K562 (cell line): ENCODE results near the gene ANO10. TPM values are rescaled to one million over a fixed set of nuclear protein-coding genes. Genes with fewer than 3 reads are reported as not detected.

Experiments used
- ATF3 ChIP-seq, 2 experiments: fragments of 450-650 bp in 1 of 2; sonication (generic) in 1 of 2; formaldehyde crosslinking in 1 of 2; IDR thresholded peaks in 1 of 2; conservative IDR thresholded peaks in 1 of 2; 2 replicates each; pipeline versions ENCODE4 v1.6.1 to v1.8.1; 2016 to 2023; ENCODE audit warnings: mild to moderate bottlenecking in 2 of 2, moderate library complexity in 2 of 2, inconsistent platforms in 1 of 2, missing genetic modification reagents in 1 of 2
- ATF6 ChIP-seq: sonication (generic); formaldehyde crosslinking; IDR thresholded peaks from 2 replicates; pipeline ENCODE4 v1.4.0; 2020; ENCODE audit warnings: mild to moderate bottlenecking, missing genetic modification reagents
- BCL6 ChIP-seq: fragments of 250-450 bp; sonication (Bioruptor Pico); IDR thresholded peaks from 2 replicates; pipeline ENCODE4 v1.4.0; 2020
- CSDE1 ChIP-seq, 2 experiments: fragments of 450-650 bp; IDR thresholded peaks; 2 replicates each; pipeline ENCODE4 v1.6.1; 2016; ENCODE audit warnings: mild to moderate bottlenecking in 1 of 2
- KLF1 ChIP-seq: fragments of 450-650 bp; IDR thresholded peaks from 2 replicates; pipeline ENCODE4 v1.6.1; 2016; ENCODE audit warnings: missing genetic modification characterization, missing compliant biosample characterization
- NONO ChIP-seq, 2 experiments: fragments of 200-400 bp in 1 of 2; fragments of 450-650 bp in 1 of 2; formaldehyde crosslinking in 1 of 2; IDR thresholded peaks; 2 replicates each; pipeline ENCODE4 v1.6.1; 2017; ENCODE audit warnings: low read depth in 2 of 2, mild to moderate bottlenecking in 2 of 2, moderate library complexity in 2 of 2, low read length in 1 of 2
- PBX2 ChIP-seq, 2 experiments: IDR thresholded peaks in 1 of 2; conservative IDR thresholded peaks in 1 of 2; 2 replicates each; pipeline ENCODE4 v1.6.1; 2016; ENCODE audit warnings: low read depth in 2 of 2, mild to moderate bottlenecking in 1 of 2, missing compliant biosample characterization in 1 of 2, missing genetic modification characterization in 1 of 2, moderate library complexity in 1 of 2
- SETDB1 ChIP-seq: IDR thresholded peaks from one replicate; pipeline ENCODE4 v1.6.1; 2012; ENCODE audit warnings: low read length, control low read depth, inconsistent platforms
- SREBF1 ChIP-seq: fragments of 150-350 bp; IDR thresholded peaks from 2 replicates; pipeline ENCODE4 v1.6.1; 2014; ENCODE audit warnings: antibody characterized with exemption, low read depth, low read length, borderline replicate concordance
- TFE3 ChIP-seq: fragments of 450-650 bp; formaldehyde crosslinking; IDR thresholded peaks from 2 replicates; pipeline ENCODE4 v1.4.0; 2020; ENCODE audit warnings: mild to moderate bottlenecking, mixed read lengths
- TOE1 ChIP-seq, 2 experiments: fragments of 450-650 bp in 1 of 2; sonication (generic) in 1 of 2; formaldehyde crosslinking in 1 of 2; IDR thresholded peaks; 2 replicates each; pipeline versions ENCODE4 v1.7.1 to v1.8.0; 2016 to 2022; ENCODE audit warnings: borderline replicate concordance in 2 of 2, mild to moderate bottlenecking in 2 of 2, antibody characterized with exemption in 1 of 2, inconsistent platforms in 1 of 2, low read depth in 1 of 2, missing genetic modification reagents in 1 of 2, moderate library complexity in 1 of 2
- XRCC4 ChIP-seq: IDR thresholded peaks from one replicate; pipeline ENCODE4 v1.6.1; 2011; ENCODE audit not compliant: insufficient read depth, insufficient read length; ENCODE audit errors: extremely low read depth
- YY1 ChIP-seq, 3 experiments: IDR thresholded peaks; 2 replicates each; pipeline ENCODE4 v1.6.1; 2011; ENCODE audit warnings: low read length in 2 of 3, mild to moderate bottlenecking in 2 of 3, moderate library complexity in 2 of 3, borderline replicate concordance in 1 of 3, control low read depth in 1 of 3, low read depth in 1 of 3; ENCODE audit not compliant: insufficient read depth in 3 of 3, insufficient replicate concordance in 2 of 3, control insufficient read depth in 1 of 3, insufficient read length in 1 of 3; ENCODE audit errors: extremely low read depth in 1 of 3
- ZFX ChIP-seq: sonication (generic); formaldehyde crosslinking; IDR thresholded peaks from 2 replicates; pipeline ENCODE4 v1.8.0; 2022; ENCODE audit warnings: mild to moderate bottlenecking, missing genetic modification reagents, moderate library complexity
- ZNF274 ChIP-seq: IDR thresholded peaks from 2 replicates; pipeline ENCODE4 v1.6.1; 2011; ENCODE audit warnings: low read depth, mild to moderate bottlenecking, low read length, moderate library complexity, borderline replicate concordance
- ZNF324 ChIP-seq: fragments of 250-450 bp; sonication (Bioruptor Pico); IDR thresholded peaks from 2 replicates; pipeline ENCODE4 v1.4.0; 2020; ENCODE audit warnings: mild to moderate bottlenecking
- ZNF75A ChIP-seq: fragments of 450-650 bp; formaldehyde crosslinking; IDR thresholded peaks from 2 replicates; pipeline ENCODE4 v1.4.0; 2020; ENCODE audit warnings: mild to moderate bottlenecking
- polyA plus RNA-seq, 8 experiments: library from polyadenylated mRNA; depleted of rRNA in 4 of 8; stranded (reverse) in 5 of 8; unstranded in 3 of 8; fragments of >200 nt; fragmentation: Nextera tagmentation in 2 of 8; fragmentation: Illumina TruSeq in 1 of 8; extraction: Ambion mirVana in 2 of 8; extraction: Trizol in 1 of 8; gene quantifications; 2 replicates each; pipeline versions ENCODE4 v1.2.1 to v1.2.3, GENCODE V29; 2011 to 2014; ENCODE audit warnings: inconsistent platforms in 1 of 8, missing spikeins in 1 of 8
- total RNA-seq, 7 experiments: library from RNA; depleted of rRNA in 6 of 7; stranded (reverse); fragments of >200 nt in 6 of 7; fragmentation: Illumina TruSeq in 2 of 7; extraction: Trizol in 2 of 7; gene quantifications; 2 replicates each; pipeline versions ENCODE4 v1.2.1 to v1.2.3, GENCODE V29; 2011 to 2021; ENCODE audit warnings: low replicate concordance in 1 of 7

The ANO10 gene
- total and polyA plus RNA-seq, 9 of the 15 experiments (the other 6 are each of a cell fraction or from before 2014, with no cell fraction given): 6.4 to 46.0 (median 32.3) TPM

- TF ChIP-seq SREBF1 (no peak), CSDE1 (IDR thresholded peaks at IDR 0.05) (no peak), TFE3 (CRISPR knock-in tag) (no peak), PBX2 (CRISPR knock-in tag; IDR thresholded peaks at IDR 0.05; ENCODE audit: low read depth) (no peak), PBX2 (tag; conservative IDR thresholded peaks at IDR 0.05; ENCODE audit: low read depth) (0 out of 2 replicates have a peak, but pooled peaks have one; percentile 22), SETDB1 (no peak), XRCC4 (no peak), KLF1 (tag) (peak; percentile 67; the same call in 1 of the 2 replicates), ATF3 (IDR thresholded peaks at IDR 0.05) (no peak), ATF3 (CRISPR knock-in tag; conservative IDR thresholded peaks at IDR 0.05) (0 out of 2 replicates have a peak, but pooled peaks have one; percentile 36), NONO (IDR thresholded peaks at IDR 0.05; ENCODE audit: low read depth in 2 of 2, low read length in 1 of 2) (no peak), ZNF324 (CRISPR knock-in tag) (no peak), TOE1 (IDR thresholded peaks at IDR 0.05; ENCODE audit: borderline replicate concordance) (no peak), TOE1 (CRISPR knock-in tag; IDR thresholded peaks at IDR 0.05; ENCODE audit: borderline replicate concordance, low read depth) (no peak), ZFX (CRISPR knock-in tag) (peak; percentile 86), ZNF75A (CRISPR knock-in tag) (no peak), ATF6 (CRISPR knock-in tag) (no peak), BCL6 (CRISPR knock-in tag) (no peak), YY1 (IDR thresholded peaks at IDR 0.05; ENCODE audit: borderline replicate concordance in 1 of 3, control insufficient read depth in 1 of 3, extremely low read depth in 1 of 3, insufficient read depth in 3 of 3, insufficient read length in 1 of 3, insufficient replicate concordance in 2 of 3, low read depth in 1 of 3, low read length in 2 of 3) (peak; percentile 54 to 93 (median 82)), ZNF274 (no peak)
Observed at GRCh38 chr3:43659250-43659880, 37.6 kb upstream of the ANO10 start (continued).
